Neuron (in vitro differentiated cells): ENCODE measurements around the gene PDE12.

Experiments
- H2AFZ ChIP-seq: one replicate; pipeline ENCODE4 v1.6.1; 2013; ENCODE audit warnings: low read depth, mild to moderate bottlenecking, inconsistent platforms, low read length, moderate library complexity
- H3K27me3 ChIP-seq: one replicate; pipeline ENCODE4 v1.6.1; 2013; ENCODE audit warnings: low read length; ENCODE audit not compliant: insufficient read depth
- H3K36me3 ChIP-seq: one replicate; pipeline ENCODE4 v1.6.1; 2013; ENCODE audit warnings: low read length; ENCODE audit not compliant: insufficient read depth
- H3K4me1 ChIP-seq: one replicate; pipeline ENCODE4 v1.6.1; 2013; ENCODE audit warnings: low read length; ENCODE audit not compliant: insufficient read depth
- H3K4me3 ChIP-seq: 2 replicates; pipeline ENCODE4 v1.5.1; 2013; ENCODE audit warnings: mild to moderate bottlenecking, low read length, moderate library complexity
- H3K9me3 ChIP-seq: one replicate; pipeline ENCODE4 v1.6.1; 2013; ENCODE audit warnings: low read length

PDE12 gene

GRCh38 chr3:57555738-57556458, at the start of gene PDE12:
TSS of gene PDE12 (plus strand) at chr3:57556274. CDS start at chr3:57556380, 106 bp downstream.
- Histone ChIP-seq H3K9me3 (no peaks in the 10 kb centered on the region), H3K27me3 (no peaks in the 10 kb centered on the region), H3K4me1 (peaks cover 21% of the 10 kb centered on the region), H3K36me3 (peaks cover 17% of the 10 kb centered on the region), H3K4me3 (peak within 1 kb of the TSS; percentile 62), H2AFZ (peak within 1 kb of the TSS; percentile 69)

- H2AFZ ChIP-seq, result no peak overlapping the region
- H3K27me3 ChIP-seq, result peaks cover 3% of the 10 kb centered on the region
- H3K4me3 ChIP-seq, result no peak overlapping the region
- H3K4me1 ChIP-seq, result no peaks in the 10 kb centered on the region
- H3K36me3 ChIP-seq, result no peaks in the 10 kb centered on the region
- no peaks in the 10 kb centered on the region for H3K9me3 ChIP-seq
Measured at GRCh38 chr3:57512166-57512565, 43.9 kb upstream of the PDE12 start.

GRCh38 chr3:57518276-57518915, 37.7 kb upstream of the PDE12 start:
- Histone ChIP-seq H3K4me1 (no peaks in the 10 kb centered on the region), H3K36me3 (no peaks in the 10 kb centered on the region), H3K4me3 (no peak overlapping the region), H2AFZ (no peak overlapping the region), H3K9me3 (no peaks in the 10 kb centered on the region), H3K27me3 (no peaks in the 10 kb centered on the region)

- Histone ChIP-seq H2AFZ (no peak overlapping the region), H3K4me1 (no peaks in the 10 kb centered on the region), H3K4me3 (no peak overlapping the region), H3K36me3 (no peaks in the 10 kb centered on the region), H3K27me3 (no peaks in the 10 kb centered on the region), H3K9me3 (peaks cover 1% of the 10 kb centered on the region)
Measured at GRCh38 chr3:57530071-57530608, 25.9 kb upstream of the PDE12 start.

GRCh38 chr3:57538465-57538864, 17.6 kb upstream of the PDE12 start:
- Histone ChIP-seq H3K4me1 (no peaks in the 10 kb centered on the region), H3K27me3 (no peaks in the 10 kb centered on the region), H3K9me3 (peaks cover 2% of the 10 kb centered on the region), H3K36me3 (no peaks in the 10 kb centered on the region), H2AFZ (no peak overlapping the region), H3K4me3 (no peak overlapping the region)

GRCh38 chr3:57544181-57545125, 11.6 kb upstream of the PDE12 start, which contains the start of gene DNAH12:
TSS of gene DNAH12 (minus strand) at chr3:57544344. CDS start at chr3:57542870, 1,474 bp downstream.
- H3K4me1 ChIP-seq, result peaks cover 20% of the 10 kb centered on the region
- no peaks in the 10 kb centered on the region for H3K27me3 ChIP-seq
- H3K4me3 ChIP-seq, result peak within 1 kb of the TSS; percentile 22
- no peaks in the 10 kb centered on the region for H3K36me3 ChIP-seq
- H3K9me3 ChIP-seq, result no peaks in the 10 kb centered on the region
- H2AFZ ChIP-seq, result peak within 1 kb of the TSS; percentile 74

- peaks cover 20% of the 10 kb centered on the region for H3K4me1 ChIP-seq
- H3K9me3 ChIP-seq, result no peaks in the 10 kb centered on the region
- H3K27me3 ChIP-seq, result no peaks in the 10 kb centered on the region
- no peak overlapping the region for H2AFZ ChIP-seq
- no peak overlapping the region for H3K4me3 ChIP-seq
- H3K36me3 ChIP-seq, result no peaks in the 10 kb centered on the region
Measured at GRCh38 chr3:57545636-57546268, 10.3 kb upstream of the PDE12 start.

- Histone ChIP-seq H3K4me1 (peaks cover 20% of the 10 kb centered on the region), H3K27me3 (no peaks in the 10 kb centered on the region), H3K9me3 (no peaks in the 10 kb centered on the region), H3K36me3 (no peaks in the 10 kb centered on the region), H2AFZ (no peak overlapping the region), H3K4me3 (no peak overlapping the region)
Measured at GRCh38 chr3:57546616-57547015, 9.5 kb upstream of the PDE12 start.

- Histone ChIP-seq H3K4me3 (peak overlapping the region; percentile 62), H3K27me3 (no peaks in the 10 kb centered on the region), H3K4me1 (peaks cover 21% of the 10 kb centered on the region), H3K9me3 (no peaks in the 10 kb centered on the region), H3K36me3 (peaks cover 13% of the 10 kb centered on the region), H2AFZ (peak overlapping the region; percentile 69)
Measured at GRCh38 chr3:57555306-57555705, 768 bp upstream of the PDE12 start.

GRCh38 chr3:57556459-57557084, 498 bp downstream of the PDE12 start:
- H3K36me3 ChIP-seq, result peaks cover 23% of the 10 kb centered on the region
- peak overlapping the region; percentile 62 for H3K4me3 ChIP-seq
- no peaks in the 10 kb centered on the region for H3K27me3 ChIP-seq
- peaks cover 21% of the 10 kb centered on the region for H3K4me1 ChIP-seq
- no peaks in the 10 kb centered on the region for H3K9me3 ChIP-seq
- peak overlapping the region; percentile 69 for H2AFZ ChIP-seq

GRCh38 chr3:57557085-57557537, 1.0 kb downstream of the PDE12 start:
- no peaks in the 10 kb centered on the region for H3K9me3 ChIP-seq
- H2AFZ ChIP-seq, result no peak overlapping the region
- peaks cover 26% of the 10 kb centered on the region for H3K36me3 ChIP-seq

GRCh38 chr3:57559526-57559925, 3.5 kb downstream of the PDE12 start:
- Histone ChIP-seq H3K9me3 (no peaks in the 10 kb centered on the region), H3K4me3 (no peak overlapping the region), H3K4me1 (peaks cover 21% of the 10 kb centered on the region), H3K27me3 (no peaks in the 10 kb centered on the region), H2AFZ (no peak overlapping the region), H3K36me3 (peaks cover 28% of the 10 kb centered on the region)

More at GRCh38 chr3:57557085-57557537, 1.0 kb downstream of the PDE12 start:
- H3K4me1 ChIP-seq, result peaks cover 21% of the 10 kb centered on the region
- peak overlapping the region; percentile 62 for H3K4me3 ChIP-seq
- no peaks in the 10 kb centered on the region for H3K27me3 ChIP-seq
